Calu3 (cell line): ENCODE results near the gene TAF1D. TPM values are rescaled to one million over a fixed set of nuclear protein-coding genes. Genes with fewer than 3 reads are reported as not detected.

Source experiments
- BruUV-seq: library from RNA; stranded (reverse); fragments of 400-500 nt; replicated peaks from 2 replicates; lab custom pipeline; 2021; lab: Mats Ljungman, UMichigan
- CTCF ChIA-PET: fragments of 300-600 bp; sonication (Branson Sonifier 250); formaldehyde crosslinking; loops from one replicate; lab custom pipeline; 2022; ENCODE audit warnings: antibody characterized with exemption; lab: Charles Lee
- DNase-seq: peaks from one replicate; pipeline ENCODE4 v3.0.0; 2022
- H3K27ac Mint-ChIP-seq: one replicate; pipeline ENCODE4 v1.8.0; 2022; ENCODE audit warnings: mixed read lengths; ENCODE audit not compliant: unreplicated experiment
- H3K27me3 Mint-ChIP-seq: one replicate; pipeline ENCODE4 v1.8.0; 2022; ENCODE audit warnings: mixed read lengths; ENCODE audit not compliant: unreplicated experiment
- H3K36me3 Mint-ChIP-seq: one replicate; pipeline ENCODE4 v1.8.0; 2022; ENCODE audit warnings: mild to moderate bottlenecking, moderate library complexity, mixed read lengths; ENCODE audit not compliant: insufficient read depth, unreplicated experiment
- H3K4me1 Mint-ChIP-seq: one replicate; pipeline ENCODE4 v1.8.0; 2022; ENCODE audit warnings: mild to moderate bottlenecking, low read depth, mixed read lengths; ENCODE audit not compliant: unreplicated experiment
- H3K4me3 Mint-ChIP-seq: one replicate; pipeline ENCODE4 v1.8.0; 2022; ENCODE audit warnings: mild to moderate bottlenecking, low read depth, moderate library complexity, mixed read lengths; ENCODE audit not compliant: unreplicated experiment
- H3K9me3 Mint-ChIP-seq: one replicate; pipeline ENCODE4 v1.8.0; 2022; ENCODE audit warnings: low read depth, mixed read lengths; ENCODE audit not compliant: unreplicated experiment
- CTCF ChIP-seq: fragments of 200-600 bp; IDR thresholded peaks from one replicate; pipeline ENCODE4 v1.8.0; 2022; ENCODE audit warnings: antibody characterized with exemption; ENCODE audit not compliant: unreplicated experiment
- intact Hi-C: fragments of 100-400 bp; cut with micrococcal nuclease; formaldehyde crosslinking; loops from one replicate; pipeline ENCODE4 v1.10.0; 2022; ENCODE audit not compliant: unreplicated experiment
- total RNA-seq: library from RNA; stranded (reverse); gene quantifications from 2 replicates; pipeline ENCODE4 v1.2.3, GENCODE V29; 2022

Gene TAF1D
- total RNA-seq, 1 experiment from 2014 or later: 107 TPM

GRCh38 chr11:93719310-93719709 is 22.0 kb downstream of the TAF1D start:
- Mint-ChIP-seq H3K36me3 (peaks cover 16% of the 10 kb centered on the region), H3K4me3 (no peak overlapping the region), H3K27me3 (no peaks in the 10 kb centered on the region), H3K9me3 (no peaks in the 10 kb centered on the region), H3K27ac (no peak overlapping the region), H3K4me1 (no peaks in the 10 kb centered on the region)
- no TSS peak for BruUV-seq
- intact Hi-C loops: no loop called here
- CTCF ChIA-PET: interaction anchor here (0.6 kb wide), 1 partner anchor 13 kb away, joined by 3 read pairs; no protein-coding TSS in a partner anchor
- DNase-seq: no peak
- no peak for TF ChIP-seq CTCF

GRCh38 chr11:93718057-93718563 is 23.2 kb downstream of the TAF1D start:
- H3K9me3 Mint-ChIP-seq: no peaks in the 10 kb centered on the region
- H3K36me3 Mint-ChIP-seq: peaks cover 22% of the 10 kb centered on the region
- H3K4me3 Mint-ChIP-seq: no peak overlapping the region
- H3K27me3 Mint-ChIP-seq: no peaks in the 10 kb centered on the region
- no peak for DNase-seq
- no peak overlapping the region for H3K27ac Mint-ChIP-seq
- no peaks in the 10 kb centered on the region for H3K4me1 Mint-ChIP-seq
- CTCF ChIA-PET: no interaction called here
- no peak for TF ChIP-seq CTCF
- no TSS peak for BruUV-seq
- intact Hi-C loops: no loop called here

GRCh38 chr11:93717501-93717900 is 23.8 kb downstream of the TAF1D start:
- peaks cover 2% of the 10 kb centered on the region for H3K9me3 Mint-ChIP-seq
- no peak overlapping the region for H3K4me3 Mint-ChIP-seq
- DNase-seq: no peak
- peaks cover 23% of the 10 kb centered on the region for H3K36me3 Mint-ChIP-seq
- intact Hi-C loops: no loop called here
- no peak overlapping the region for H3K27ac Mint-ChIP-seq
- H3K27me3 Mint-ChIP-seq: no peaks in the 10 kb centered on the region
- CTCF ChIA-PET: no interaction called here
- BruUV-seq: no TSS peak
- no peak for TF ChIP-seq CTCF
- no peaks in the 10 kb centered on the region for H3K4me1 Mint-ChIP-seq

GRCh38 chr11:93715797-93716396 is 25.4 kb downstream of the TAF1D start:
- no TSS peak for BruUV-seq
- Mint-ChIP-seq H3K9me3 (peaks cover 5% of the 10 kb centered on the region), H3K36me3 (peaks cover 22% of the 10 kb centered on the region), H3K27ac (no peak overlapping the region), H3K4me3 (no peak overlapping the region), H3K4me1 (no peaks in the 10 kb centered on the region), H3K27me3 (no peaks in the 10 kb centered on the region)
- CTCF ChIA-PET: no interaction called here
- TF ChIP-seq CTCF: no peak
- intact Hi-C loops: no loop called here
- no peak for DNase-seq
